CD4-positive, CD25-positive, alpha-beta regulatory T cell (primary cell): Measurements from ENCODE around the gene CCN5. TPM values are rescaled to one million over a fixed set of nuclear protein-coding genes. Genes with fewer than 3 reads are reported as not detected.

Source experiments
- ATAC-seq, 2 donors: fragments of 150-1000 bp; cut with Tn5 transposase; one replicate each; pipeline ENCODE4 v1.10.0; 2021; ENCODE audit warnings: low read depth in 2 of 2, moderate number of reproducible peaks in 2 of 2, moderate library complexity in 1 of 2
- DNase-seq, 3 donors: peaks; one replicate each; pipeline versions ENCODE4 v3.0.0 to v3.0.0-alpha.2; 2012 to 2022; ENCODE audit warnings: mixed read lengths in 1 of 3
- H3K27ac ChIP-seq: one replicate; pipeline ENCODE4 v1.7.0; 2013; ENCODE audit warnings: mild to moderate bottlenecking, low read length; ENCODE audit not compliant: insufficient read depth, poor library complexity, severe bottlenecking
- H3K27me3 ChIP-seq: one replicate; pipeline ENCODE4 v1.7.0; 2013; ENCODE audit warnings: low read length; ENCODE audit not compliant: control insufficient read depth, insufficient read depth
- H3K36me3 ChIP-seq: one replicate; pipeline ENCODE4 v1.7.0; 2013; ENCODE audit warnings: mild to moderate bottlenecking, low read length, moderate library complexity; ENCODE audit not compliant: control insufficient read depth, insufficient read depth
- H3K4me1 ChIP-seq: 2 replicates; pipeline ENCODE4 v1.7.0; 2013; ENCODE audit warnings: mild to moderate bottlenecking, low read length; ENCODE audit not compliant: insufficient read depth, control insufficient read depth, poor library complexity, severe bottlenecking
- H3K4me3 ChIP-seq: one replicate; pipeline ENCODE4 v1.7.0; 2013; ENCODE audit warnings: low read depth, mild to moderate bottlenecking, low read length, moderate library complexity
- H3K9me3 ChIP-seq, 2 experiments: 1 replicate in 1 of 2; 2 replicates in 1 of 2; pipeline ENCODE4 v1.7.0; 2013; ENCODE audit warnings: low read length in 2 of 2, mild to moderate bottlenecking in 1 of 2, moderate library complexity in 1 of 2; ENCODE audit not compliant: control insufficient read depth in 2 of 2
- H3K27ac Mint-ChIP-seq, 3 donors: one replicate each; pipeline ENCODE4 v1.8.0; 2020 to 2022; ENCODE audit warnings: mild to moderate bottlenecking in 3 of 3, mixed read lengths in 3 of 3, moderate library complexity in 2 of 3
- H3K27me3 Mint-ChIP-seq: one replicate; pipeline ENCODE4 v1.8.0; 2022; ENCODE audit warnings: mild to moderate bottlenecking, mixed read lengths
- H3K36me3 Mint-ChIP-seq: one replicate; pipeline ENCODE4 v1.8.0; 2020; ENCODE audit warnings: mixed read lengths
- H3K4me1 Mint-ChIP-seq, 4 donors: one replicate each; pipeline ENCODE4 v1.8.0; 2020 to 2022; ENCODE audit warnings: mixed read lengths in 4 of 4, mild to moderate bottlenecking in 1 of 4
- H3K4me3 Mint-ChIP-seq, 4 donors: one replicate each; pipeline ENCODE4 v1.8.0; 2020 to 2022; ENCODE audit warnings: mild to moderate bottlenecking in 4 of 4, mixed read lengths in 4 of 4, moderate library complexity in 3 of 4
- H3K9me3 Mint-ChIP-seq, 7 donors: one replicate each; pipeline ENCODE4 v1.8.0; 2020 to 2022; ENCODE audit warnings: mixed read lengths in 7 of 7, mild to moderate bottlenecking in 3 of 7, moderate library complexity in 2 of 7
- polyA plus RNA-seq, 4 donors: library from polyadenylated mRNA; unstranded; fragments of 300-500 nt; fragmentation: Illumina TruSeq; gene quantifications; one replicate each; pipeline ENCODE4 v1.2.3, GENCODE V29; 2021
- total RNA-seq: library from RNA; stranded (reverse); gene quantifications from one replicate; pipeline ENCODE4 v1.2.3, GENCODE V29; 2022

Gene CCN5
- total and polyA plus RNA-seq, 5 donors from 2014 or later: not detected

DNA sequence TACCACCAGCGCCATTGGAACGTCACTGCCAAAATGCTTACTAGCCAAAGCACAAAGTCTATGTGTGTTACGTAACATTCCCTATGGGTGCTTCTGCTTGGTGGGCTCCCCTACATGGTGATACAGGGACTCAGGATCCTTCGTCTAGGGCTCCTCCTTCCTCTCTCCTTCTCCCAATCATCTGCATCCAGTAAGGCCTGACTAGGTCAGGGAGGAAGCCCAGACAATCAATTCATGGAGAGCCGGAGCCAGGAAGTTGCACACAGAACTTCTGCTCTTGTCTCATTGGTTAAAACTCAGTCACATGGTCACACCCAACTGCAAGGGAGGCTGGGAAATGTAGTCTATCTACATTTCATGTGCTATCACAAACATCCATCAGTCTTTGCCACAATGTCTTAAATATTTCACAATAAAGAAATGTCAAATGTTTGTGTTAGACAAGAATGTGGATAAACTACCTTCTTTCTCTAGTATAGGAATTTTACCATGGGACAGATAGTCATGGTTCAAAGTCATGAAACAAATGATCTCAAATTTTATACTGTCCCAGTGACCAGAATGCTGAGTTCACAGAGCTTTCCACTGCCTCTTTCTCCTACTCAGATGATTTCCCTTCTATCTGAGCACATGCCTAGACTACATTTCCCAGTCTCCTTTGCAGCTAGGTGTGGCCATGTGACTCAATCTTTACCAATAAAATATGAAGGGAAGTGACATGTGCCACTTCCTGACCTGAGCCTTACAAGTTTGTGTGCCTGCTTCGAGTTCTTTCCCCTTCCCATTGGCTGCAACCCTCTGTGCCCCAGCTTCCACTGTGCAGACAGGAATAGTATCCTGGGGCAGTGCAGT is 21.2 kb downstream of the CCN5 start:
- peaks cover 0 to 14% (median 8%) of the 10 kb centered on the region in 4 donors for H3K4me1 Mint-ChIP-seq
- peaks cover 2% of the 10 kb centered on the region for H3K27me3 ChIP-seq
- peak in 2 of 3 donors; percentile 21 to 65 for DNase-seq
- H3K9me3 ChIP-seq: peaks cover 0 to 6% of the 10 kb centered on the region in 2 experiments
- peaks cover 0 to 5% (median 0%) of the 10 kb centered on the region in 7 donors for H3K9me3 Mint-ChIP-seq
- no peaks in the 10 kb centered on the region for H3K4me1 ChIP-seq
- no peak overlapping the region for H3K27ac ChIP-seq
- no peak overlapping the region for H3K4me3 ChIP-seq
- H3K36me3 Mint-ChIP-seq: no peaks in the 10 kb centered on the region
- H3K27me3 Mint-ChIP-seq: peaks cover 9% of the 10 kb centered on the region
- H3K27ac Mint-ChIP-seq: peak overlapping the region in 1 of 3 donors; percentile 44
- peak overlapping the region in 2 of 4 donors; percentile 49 to 55 for H3K4me3 Mint-ChIP-seq
- no peaks in the 10 kb centered on the region for H3K36me3 ChIP-seq
- ATAC-seq: peak; percentile 35 to 57

- Mint-ChIP-seq H3K4me1 (peaks cover 0 to 14% (median 8%) of the 10 kb centered on the region in 4 donors), H3K27me3 (peaks cover 14% of the 10 kb centered on the region), H3K27ac (peak overlapping the region in 1 of 3 donors; percentile 44), H3K4me3 (no peak overlapping the region), H3K9me3 (peaks cover 0 to 5% (median 0%) of the 10 kb centered on the region in 7 donors), H3K36me3 (no peaks in the 10 kb centered on the region)
- H3K4me3 ChIP-seq: no peak overlapping the region
- H3K27me3 ChIP-seq: peaks cover 2% of the 10 kb centered on the region
- H3K9me3 ChIP-seq: peaks cover 0 to 6% of the 10 kb centered on the region in 2 experiments
- H3K36me3 ChIP-seq: no peaks in the 10 kb centered on the region
- no peak for ATAC-seq
- DNase-seq: no peak
- no peaks in the 10 kb centered on the region for H3K4me1 ChIP-seq
- no peak overlapping the region for H3K27ac ChIP-seq
Measured at GRCh38 chr20:44737116-44737515, 21.9 kb downstream of the CCN5 start.

DNA sequence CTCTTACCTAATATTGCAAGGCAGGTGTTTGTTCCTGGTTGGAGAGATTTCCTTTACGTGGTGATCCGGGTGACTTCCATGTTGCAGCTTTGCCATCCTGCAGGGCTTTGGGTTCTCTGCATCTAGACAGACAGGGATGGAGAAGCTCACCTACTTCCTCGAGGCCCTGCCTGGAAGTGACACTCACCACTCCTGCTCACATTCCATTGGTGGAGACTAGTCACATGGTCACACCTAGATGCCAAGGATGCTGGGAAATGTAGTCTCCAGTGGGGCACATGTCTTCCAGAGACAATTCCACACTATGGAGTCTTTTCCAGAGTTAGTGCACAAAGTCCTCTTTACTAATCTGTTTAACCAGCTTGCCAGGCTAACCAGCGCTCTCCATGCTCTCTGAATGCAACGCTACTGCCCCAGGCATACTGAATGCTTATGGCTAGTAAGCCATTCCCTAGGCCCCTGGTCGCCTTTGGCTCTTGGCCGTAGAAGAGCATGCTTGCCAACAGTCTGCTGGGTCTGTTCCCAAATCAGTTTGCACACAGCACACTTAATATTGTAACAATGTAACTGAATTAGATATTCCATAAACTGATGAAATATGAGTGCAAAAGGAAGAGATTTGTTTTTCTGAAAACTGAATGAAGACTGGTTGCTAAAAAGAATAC is 23.8 kb downstream of the CCN5 start:
- DNase-seq (peak in 2 of 3 donors; percentile 34 to 69), ATAC-seq (no peak)
- Mint-ChIP-seq H3K4me1 (peaks cover 0 to 10% (median 6%) of the 10 kb centered on the region in 4 donors), H3K27me3 (peaks cover 25% of the 10 kb centered on the region), H3K27ac (no peak overlapping the region), H3K36me3 (no peaks in the 10 kb centered on the region), H3K4me3 (no peak overlapping the region), H3K9me3 (peaks cover 0 to 5% (median 0%) of the 10 kb centered on the region in 7 donors)
- peaks cover 0 to 6% of the 10 kb centered on the region in 2 experiments for H3K9me3 ChIP-seq
- H3K4me3 ChIP-seq: no peak overlapping the region
- no peaks in the 10 kb centered on the region for H3K4me1 ChIP-seq
- H3K27me3 ChIP-seq: peaks cover 3% of the 10 kb centered on the region
- no peak overlapping the region for H3K27ac ChIP-seq
- no peaks in the 10 kb centered on the region for H3K36me3 ChIP-seq

- Mint-ChIP-seq H3K27ac (no peak overlapping the region), H3K36me3 (no peaks in the 10 kb centered on the region)
- H3K9me3 ChIP-seq: peaks cover 0 to 6% of the 10 kb centered on the region in 2 experiments
Measured at GRCh38 chr20:44739942-44740341, 24.8 kb downstream of the CCN5 start.

DNA sequence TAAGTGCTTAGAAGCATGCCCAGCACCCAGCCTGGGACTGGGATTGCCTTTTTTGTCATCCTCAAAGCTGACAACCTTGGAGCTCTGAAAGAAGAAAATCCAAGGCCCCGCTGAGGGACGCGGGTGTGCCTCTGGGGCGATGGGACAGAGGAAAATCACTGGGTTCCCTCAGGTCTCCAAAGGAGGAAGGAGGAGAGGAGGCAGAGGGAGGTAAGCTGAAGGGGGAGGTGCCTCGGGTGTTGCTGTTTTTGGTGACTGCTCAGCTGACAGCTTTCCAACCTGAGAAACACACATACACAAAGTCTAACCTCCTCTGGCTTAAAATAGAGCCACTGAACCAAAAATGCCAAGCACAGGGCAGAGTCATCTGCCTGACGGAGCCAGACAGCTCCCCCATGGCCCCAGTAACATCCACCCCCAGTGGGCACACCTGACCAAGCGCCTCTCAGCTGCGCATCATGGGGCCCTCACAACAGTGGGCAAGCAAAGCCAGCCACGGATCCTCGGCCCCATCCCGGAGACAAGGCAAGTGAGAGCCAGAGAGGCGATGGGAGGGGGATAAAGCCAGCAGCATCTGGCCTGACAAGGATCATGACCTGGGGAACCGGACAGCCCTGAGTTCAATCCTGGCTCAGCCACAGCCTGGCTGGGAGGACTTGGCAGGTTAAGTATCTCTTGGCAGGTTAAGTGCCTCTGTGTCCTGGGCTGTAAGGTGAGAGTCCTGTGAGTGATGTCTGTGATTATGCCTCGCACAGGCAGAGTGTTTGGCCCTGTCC is 27.3 kb downstream of the CCN5 start:
- peaks cover 0 to 12% (median 8%) of the 10 kb centered on the region in 4 donors for H3K4me1 Mint-ChIP-seq
- Histone ChIP-seq H3K9me3 (no peaks in the 10 kb centered on the region), H3K4me3 (no peak overlapping the region), H3K27me3 (peaks cover 18% of the 10 kb centered on the region), H3K4me1 (peaks cover 9% of the 10 kb centered on the region), H3K27ac (no peak overlapping the region), H3K36me3 (no peaks in the 10 kb centered on the region)
- H3K9me3 Mint-ChIP-seq: no peaks in the 10 kb centered on the region
- DNase-seq (no peak), ATAC-seq (no peak)
- no peak overlapping the region for H3K27ac Mint-ChIP-seq
- no peaks in the 10 kb centered on the region for H3K36me3 Mint-ChIP-seq
- peak overlapping the region in 1 of 4 donors; percentile 40 for H3K4me3 Mint-ChIP-seq
- H3K27me3 Mint-ChIP-seq: peaks cover 51% of the 10 kb centered on the region

More at GRCh38 chr20:44739942-44740341, 24.8 kb downstream of the CCN5 start:
- ATAC-seq: no peak
- Histone ChIP-seq H3K4me1 (no peaks in the 10 kb centered on the region), H3K27me3 (peaks cover 5% of the 10 kb centered on the region), H3K27ac (no peak overlapping the region), H3K36me3 (no peaks in the 10 kb centered on the region), H3K4me3 (no peak overlapping the region)
- H3K27me3 Mint-ChIP-seq: peaks cover 35% of the 10 kb centered on the region
- peaks cover 0 to 12% (median 6%) of the 10 kb centered on the region in 4 donors for H3K4me1 Mint-ChIP-seq
- H3K4me3 Mint-ChIP-seq: no peak overlapping the region
- peaks cover 0 to 5% (median 0%) of the 10 kb centered on the region in 7 donors for H3K9me3 Mint-ChIP-seq
- DNase-seq: no peak

- no peaks in the 10 kb centered on the region for H3K9me3 Mint-ChIP-seq
- H3K27ac Mint-ChIP-seq: no peak overlapping the region
Measured at GRCh38 chr20:44743080-44743701, 28.0 kb downstream of the CCN5 start.

More at GRCh38 chr20:44743080-44743701, 28.0 kb downstream of the CCN5 start:
- Histone ChIP-seq H3K27me3 (peaks cover 21% of the 10 kb centered on the region), H3K9me3 (no peaks in the 10 kb centered on the region), H3K36me3 (no peaks in the 10 kb centered on the region), H3K4me1 (peaks cover 9% of the 10 kb centered on the region), H3K4me3 (no peak overlapping the region), H3K27ac (no peak overlapping the region)
- DNase-seq (no peak), ATAC-seq (no peak)
- Mint-ChIP-seq H3K4me3 (peak overlapping the region in 1 of 4 donors; percentile 18), H3K36me3 (no peaks in the 10 kb centered on the region), H3K4me1 (peaks cover 0 to 12% (median 8%) of the 10 kb centered on the region in 4 donors), H3K27me3 (peaks cover 51% of the 10 kb centered on the region)
